ENCODE measurements around the gene PPM1D. TPM values are rescaled to one million over a fixed set of nuclear protein-coding genes. Genes with fewer than 3 reads are reported as not detected.

Gene PPM1D
- total and polyA plus RNA-seq, 2 of the 13 experiments (the other 11 are each of a cell fraction or from before 2014, with no cell fraction given) = 8.0 to 26.2 TPM

DNA sequence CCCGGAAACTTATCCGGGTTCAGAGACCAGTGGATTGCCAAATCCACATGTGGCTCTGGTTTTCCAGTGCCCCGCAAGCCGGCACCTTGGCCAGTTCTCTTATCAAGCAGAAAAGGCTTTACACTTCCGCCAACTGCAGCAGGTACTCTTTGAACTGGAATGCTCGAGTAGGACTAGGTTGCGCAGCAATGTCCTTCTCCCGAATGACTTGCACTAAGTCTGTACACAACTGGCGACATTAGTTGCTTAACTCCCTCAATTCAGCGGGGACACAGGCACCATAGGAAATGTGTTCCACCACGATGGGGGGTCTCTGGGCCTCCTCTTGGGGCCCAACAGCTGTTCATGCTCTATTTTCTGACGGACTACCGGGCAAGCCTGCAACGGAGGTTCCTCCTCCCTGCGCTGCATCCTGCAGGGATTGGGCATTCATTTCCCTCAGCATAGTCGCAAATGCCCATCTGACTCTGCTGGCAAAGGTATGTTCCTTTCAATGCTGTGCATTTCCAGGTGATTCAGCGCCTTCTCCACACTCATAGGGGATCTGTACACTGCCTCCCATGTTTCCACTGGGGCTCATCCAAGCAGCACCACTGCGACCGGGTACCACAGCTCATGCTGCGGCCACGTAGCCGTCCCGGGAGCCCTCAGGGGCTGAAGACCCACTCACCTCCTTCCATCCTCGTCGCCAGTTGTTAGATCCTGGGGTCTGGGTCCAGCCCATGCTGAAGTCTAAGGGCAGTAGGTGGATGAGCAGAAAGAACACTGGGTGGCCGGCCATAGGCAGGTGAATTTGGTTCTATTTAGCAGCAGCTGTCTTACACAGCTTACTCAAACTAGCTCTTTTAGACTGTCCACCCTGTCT is 39.8 kb upstream of the PPM1D start (continued):
- TF ChIP-seq DNMT1 (CRISPR knock-in tag; IDR thresholded peaks at IDR 0.05) (0 out of 2 replicates have a peak, but pooled peaks have one; percentile 63), ZNF672 (CRISPR knock-in tag; IDR thresholded peaks at IDR 0.05) (peak; percentile 69; the same call in 1 of the 2 replicates), ZNF720 (CRISPR knock-in tag; IDR thresholded peaks at IDR 0.05) (no peak), HDAC1 (CRISPR knock-in tag; IDR thresholded peaks at IDR 0.05) (peak; percentile 74; the same call in 1 of the 2 replicates), ZNF382 (CRISPR knock-in tag; IDR thresholded peaks at IDR 0.05; ENCODE audit: borderline replicate concordance) (no peak), MBNL3 (CRISPR knock-in tag; conservative IDR thresholded peaks at IDR 0.05) (no peak), KDM2A (CRISPR knock-in tag; IDR thresholded peaks at IDR 0.05; ENCODE audit: borderline replicate concordance, low read depth) (peak; percentile 52; the same call in 1 of the 2 replicates), MIER2 (CRISPR knock-in tag; IDR thresholded peaks at IDR 0.05) (peak; percentile 92), WIZ (CRISPR knock-in tag; IDR thresholded peaks at IDR 0.05) (no peak), YY1 (IDR thresholded peaks at IDR 0.05; ENCODE audit: insufficient read depth, insufficient replicate concordance, low read depth, low read length) (peak; percentile 52), RFX3 (CRISPR knock-in tag; IDR thresholded peaks at IDR 0.05) (no peak), YEATS2 (CRISPR knock-in tag; IDR thresholded peaks at IDR 0.05; ENCODE audit: borderline replicate concordance) (peak; percentile 56; the same call in 1 of the 2 replicates), RELA (CRISPR knock-in tag; IDR thresholded peaks at IDR 0.05) (0 out of 2 replicates have a peak, but pooled peaks have one; percentile 19), SIN3A (IDR thresholded peaks at IDR 0.05; ENCODE audit: borderline replicate concordance, low read depth, low read length) (peak; percentile 18; the same call in 1 of the 2 replicates), MYC (CRISPR knock-in tag; IDR thresholded peaks at IDR 0.05; ENCODE audit: borderline replicate concordance) (peak; percentile 87)
- TF ChIP-seq, protein P1, sequence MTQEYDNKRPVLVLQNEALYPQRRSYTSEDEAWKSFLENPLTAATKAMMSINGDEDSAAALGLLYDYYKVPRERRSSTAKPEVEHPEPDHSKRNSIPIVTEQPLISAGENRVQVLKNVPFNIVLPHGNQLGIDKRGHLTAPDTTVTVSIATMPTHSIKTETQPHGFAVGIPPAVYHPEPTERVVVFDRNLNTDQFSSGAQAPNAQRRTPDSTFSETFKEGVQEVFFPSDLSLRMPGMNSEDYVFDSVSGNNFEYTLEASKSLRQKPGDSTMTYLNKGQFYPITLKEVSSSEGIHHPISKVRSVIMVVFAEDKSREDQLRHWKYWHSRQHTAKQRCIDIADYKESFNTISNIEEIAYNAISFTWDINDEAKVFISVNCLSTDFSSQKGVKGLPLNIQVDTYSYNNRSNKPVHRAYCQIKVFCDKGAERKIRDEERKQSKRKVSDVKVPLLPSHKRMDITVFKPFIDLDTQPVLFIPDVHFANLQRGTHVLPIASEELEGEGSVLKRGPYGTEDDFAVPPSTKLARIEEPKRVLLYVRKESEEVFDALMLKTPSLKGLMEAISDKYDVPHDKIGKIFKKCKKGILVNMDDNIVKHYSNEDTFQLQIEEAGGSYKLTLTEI (CRISPR knock-in tag; conservative IDR thresholded peaks at IDR 0.05) = no peak
- TF ChIP-seq, protein P2, sequence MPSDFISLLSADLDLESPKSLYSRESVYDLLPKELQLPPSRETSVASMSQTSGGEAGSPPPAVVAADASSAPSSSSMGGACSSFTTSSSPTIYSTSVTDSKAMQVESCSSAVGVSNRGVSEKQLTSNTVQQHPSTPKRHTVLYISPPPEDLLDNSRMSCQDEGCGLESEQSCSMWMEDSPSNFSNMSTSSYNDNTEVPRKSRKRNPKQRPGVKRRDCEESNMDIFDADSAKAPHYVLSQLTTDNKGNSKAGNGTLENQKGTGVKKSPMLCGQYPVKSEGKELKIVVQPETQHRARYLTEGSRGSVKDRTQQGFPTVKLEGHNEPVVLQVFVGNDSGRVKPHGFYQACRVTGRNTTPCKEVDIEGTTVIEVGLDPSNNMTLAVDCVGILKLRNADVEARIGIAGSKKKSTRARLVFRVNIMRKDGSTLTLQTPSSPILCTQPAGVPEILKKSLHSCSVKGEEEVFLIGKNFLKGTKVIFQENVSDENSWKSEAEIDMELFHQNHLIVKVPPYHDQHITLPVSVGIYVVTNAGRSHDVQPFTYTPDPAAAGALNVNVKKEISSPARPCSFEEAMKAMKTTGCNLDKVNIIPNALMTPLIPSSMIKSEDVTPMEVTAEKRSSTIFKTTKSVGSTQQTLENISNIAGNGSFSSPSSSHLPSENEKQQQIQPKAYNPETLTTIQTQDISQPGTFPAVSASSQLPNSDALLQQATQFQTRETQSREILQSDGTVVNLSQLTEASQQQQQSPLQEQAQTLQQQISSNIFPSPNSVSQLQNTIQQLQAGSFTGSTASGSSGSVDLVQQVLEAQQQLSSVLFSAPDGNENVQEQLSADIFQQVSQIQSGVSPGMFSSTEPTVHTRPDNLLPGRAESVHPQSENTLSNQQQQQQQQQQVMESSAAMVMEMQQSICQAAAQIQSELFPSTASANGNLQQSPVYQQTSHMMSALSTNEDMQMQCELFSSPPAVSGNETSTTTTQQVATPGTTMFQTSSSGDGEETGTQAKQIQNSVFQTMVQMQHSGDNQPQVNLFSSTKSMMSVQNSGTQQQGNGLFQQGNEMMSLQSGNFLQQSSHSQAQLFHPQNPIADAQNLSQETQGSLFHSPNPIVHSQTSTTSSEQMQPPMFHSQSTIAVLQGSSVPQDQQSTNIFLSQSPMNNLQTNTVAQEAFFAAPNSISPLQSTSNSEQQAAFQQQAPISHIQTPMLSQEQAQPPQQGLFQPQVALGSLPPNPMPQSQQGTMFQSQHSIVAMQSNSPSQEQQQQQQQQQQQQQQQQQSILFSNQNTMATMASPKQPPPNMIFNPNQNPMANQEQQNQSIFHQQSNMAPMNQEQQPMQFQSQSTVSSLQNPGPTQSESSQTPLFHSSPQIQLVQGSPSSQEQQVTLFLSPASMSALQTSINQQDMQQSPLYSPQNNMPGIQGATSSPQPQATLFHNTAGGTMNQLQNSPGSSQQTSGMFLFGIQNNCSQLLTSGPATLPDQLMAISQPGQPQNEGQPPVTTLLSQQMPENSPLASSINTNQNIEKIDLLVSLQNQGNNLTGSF (CRISPR knock-in tag; IDR thresholded peaks at IDR 0.05) = peak; percentile 67; the same call in 1 of the 2 replicates
- TF ChIP-seq, protein P3, sequence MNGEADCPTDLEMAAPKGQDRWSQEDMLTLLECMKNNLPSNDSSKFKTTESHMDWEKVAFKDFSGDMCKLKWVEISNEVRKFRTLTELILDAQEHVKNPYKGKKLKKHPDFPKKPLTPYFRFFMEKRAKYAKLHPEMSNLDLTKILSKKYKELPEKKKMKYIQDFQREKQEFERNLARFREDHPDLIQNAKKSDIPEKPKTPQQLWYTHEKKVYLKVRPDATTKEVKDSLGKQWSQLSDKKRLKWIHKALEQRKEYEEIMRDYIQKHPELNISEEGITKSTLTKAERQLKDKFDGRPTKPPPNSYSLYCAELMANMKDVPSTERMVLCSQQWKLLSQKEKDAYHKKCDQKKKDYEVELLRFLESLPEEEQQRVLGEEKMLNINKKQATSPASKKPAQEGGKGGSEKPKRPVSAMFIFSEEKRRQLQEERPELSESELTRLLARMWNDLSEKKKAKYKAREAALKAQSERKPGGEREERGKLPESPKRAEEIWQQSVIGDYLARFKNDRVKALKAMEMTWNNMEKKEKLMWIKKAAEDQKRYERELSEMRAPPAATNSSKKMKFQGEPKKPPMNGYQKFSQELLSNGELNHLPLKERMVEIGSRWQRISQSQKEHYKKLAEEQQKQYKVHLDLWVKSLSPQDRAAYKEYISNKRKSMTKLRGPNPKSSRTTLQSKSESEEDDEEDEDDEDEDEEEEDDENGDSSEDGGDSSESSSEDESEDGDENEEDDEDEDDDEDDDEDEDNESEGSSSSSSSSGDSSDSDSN (CRISPR knock-in tag; IDR thresholded peaks at IDR 0.05) = peak; percentile 83

Measured in HepG2 (cell line).